Adrenal gland (tissue), 5 donors: ENCODE results near the gene PRKCB.

Experiments used
- POLR2A ChIP-seq, 2 donors: fragments of 450-650 bp; IDR thresholded peaks; one replicate each; pipeline ENCODE4 v1.6.1; 2017; ENCODE audit warnings: antibody characterized with exemption in 2 of 2, mild to moderate bottlenecking in 2 of 2, moderate library complexity in 1 of 2
- TF ChIP-seq, protein P1 (sequence below), 6 experiments: fragments of 450-650 bp in 4 of 6; fragments of 200-600 bp in 2 of 6; sonication (generic) in 1 of 6; IDR thresholded peaks; 1 replicate in 5 of 6; 2 replicates in 1 of 6; pipeline versions ENCODE4 v1.5.1 to v1.8.0; 2016 to 2021; ENCODE audit warnings: antibody characterized with exemption in 6 of 6, mild to moderate bottlenecking in 2 of 6, moderate library complexity in 1 of 6
- donor health status: DM: no; HTN: no; CAD: no.

DNA sequence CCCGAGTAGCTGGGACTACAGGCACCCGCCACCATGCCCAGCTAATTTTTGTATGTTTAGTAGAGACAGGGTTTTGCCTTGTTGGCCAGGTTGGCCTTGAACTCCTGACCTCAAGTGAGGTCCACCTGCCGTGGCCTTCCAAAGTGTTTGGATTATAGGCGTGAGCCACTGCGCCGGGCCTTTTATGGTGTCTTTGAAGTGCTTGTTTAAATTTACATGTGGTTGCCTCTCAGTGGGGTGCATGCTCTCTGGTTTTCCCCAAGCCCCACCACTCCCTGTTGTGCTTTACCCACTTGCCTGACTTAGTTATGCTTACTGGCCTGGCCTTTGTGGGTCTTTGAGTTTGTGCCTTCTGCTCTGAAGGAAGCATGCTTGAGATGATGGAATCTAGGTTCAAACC is 132.0 kb downstream of the PRKCB start:
- TF ChIP-seq, protein P1, sequence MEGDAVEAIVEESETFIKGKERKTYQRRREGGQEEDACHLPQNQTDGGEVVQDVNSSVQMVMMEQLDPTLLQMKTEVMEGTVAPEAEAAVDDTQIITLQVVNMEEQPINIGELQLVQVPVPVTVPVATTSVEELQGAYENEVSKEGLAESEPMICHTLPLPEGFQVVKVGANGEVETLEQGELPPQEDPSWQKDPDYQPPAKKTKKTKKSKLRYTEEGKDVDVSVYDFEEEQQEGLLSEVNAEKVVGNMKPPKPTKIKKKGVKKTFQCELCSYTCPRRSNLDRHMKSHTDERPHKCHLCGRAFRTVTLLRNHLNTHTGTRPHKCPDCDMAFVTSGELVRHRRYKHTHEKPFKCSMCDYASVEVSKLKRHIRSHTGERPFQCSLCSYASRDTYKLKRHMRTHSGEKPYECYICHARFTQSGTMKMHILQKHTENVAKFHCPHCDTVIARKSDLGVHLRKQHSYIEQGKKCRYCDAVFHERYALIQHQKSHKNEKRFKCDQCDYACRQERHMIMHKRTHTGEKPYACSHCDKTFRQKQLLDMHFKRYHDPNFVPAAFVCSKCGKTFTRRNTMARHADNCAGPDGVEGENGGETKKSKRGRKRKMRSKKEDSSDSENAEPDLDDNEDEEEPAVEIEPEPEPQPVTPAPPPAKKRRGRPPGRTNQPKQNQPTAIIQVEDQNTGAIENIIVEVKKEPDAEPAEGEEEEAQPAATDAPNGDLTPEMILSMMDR (IDR thresholded peaks at IDR 0.05): no peak
- no peak for TF ChIP-seq POLR2A (IDR thresholded peaks at IDR 0.05)
